Activated naive CD4-positive, alpha-beta T cell treated with anti-CD3 and anti-CD28 coated beads, Interleukin-2, amount 50 U/mL, for 24 hours (primary cell): Measurements from ENCODE around the gene GNG11.
"Not testable (repeated sequence)": the region's sequence is repeated elsewhere in the genome, so short reads cannot be mapped to it uniquely, and the experiment has no call there.

ENCODE experiments used
- H3K27ac Mint-ChIP-seq: one replicate; pipeline ENCODE4 v1.8.0; 2021; ENCODE audit warnings: mild to moderate bottlenecking, mixed read lengths
- H3K27me3 Mint-ChIP-seq: one replicate; pipeline ENCODE4 v1.8.0; 2021; ENCODE audit warnings: mixed read lengths
- H3K36me3 Mint-ChIP-seq: one replicate; pipeline ENCODE4 v1.8.0; 2021; ENCODE audit warnings: mixed read lengths
- H3K4me1 Mint-ChIP-seq: one replicate; pipeline ENCODE4 v1.8.0; 2021; ENCODE audit warnings: mixed read lengths
- H3K4me3 Mint-ChIP-seq: one replicate; pipeline ENCODE4 v1.8.0; 2021; ENCODE audit warnings: mild to moderate bottlenecking, mixed read lengths
- H3K9me3 Mint-ChIP-seq: one replicate; pipeline ENCODE4 v1.8.0; 2021; ENCODE audit warnings: mixed read lengths

The GNG11 gene

DNA sequence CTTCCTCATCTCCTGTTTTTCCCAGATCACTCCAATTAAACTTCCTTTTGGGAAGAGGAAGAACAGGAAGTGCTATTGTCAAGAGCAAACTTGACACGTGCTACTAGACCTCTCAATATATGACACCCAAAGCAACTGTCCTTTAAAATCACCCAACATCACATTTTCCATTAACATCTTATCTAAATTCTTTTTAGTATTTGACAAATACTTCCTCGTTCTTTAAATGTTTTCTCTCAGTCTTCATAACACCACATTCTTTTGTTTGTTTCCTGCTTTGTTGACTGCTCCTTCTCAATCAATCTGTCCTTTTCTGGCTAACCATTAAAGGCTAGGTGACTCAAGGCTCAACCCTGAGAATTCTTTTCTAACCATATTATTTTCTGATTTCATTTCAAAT lies 23.9 kb upstream of the GNG11 start:
- Mint-ChIP-seq H3K4me3 (no peak overlapping the region), H3K27me3 (peaks cover 14% of the 10 kb centered on the region), H3K4me1 (no peaks in the 10 kb centered on the region), H3K9me3 (no peaks in the 10 kb centered on the region), H3K36me3 (no peaks in the 10 kb centered on the region), H3K27ac (no peak overlapping the region)

DNA sequence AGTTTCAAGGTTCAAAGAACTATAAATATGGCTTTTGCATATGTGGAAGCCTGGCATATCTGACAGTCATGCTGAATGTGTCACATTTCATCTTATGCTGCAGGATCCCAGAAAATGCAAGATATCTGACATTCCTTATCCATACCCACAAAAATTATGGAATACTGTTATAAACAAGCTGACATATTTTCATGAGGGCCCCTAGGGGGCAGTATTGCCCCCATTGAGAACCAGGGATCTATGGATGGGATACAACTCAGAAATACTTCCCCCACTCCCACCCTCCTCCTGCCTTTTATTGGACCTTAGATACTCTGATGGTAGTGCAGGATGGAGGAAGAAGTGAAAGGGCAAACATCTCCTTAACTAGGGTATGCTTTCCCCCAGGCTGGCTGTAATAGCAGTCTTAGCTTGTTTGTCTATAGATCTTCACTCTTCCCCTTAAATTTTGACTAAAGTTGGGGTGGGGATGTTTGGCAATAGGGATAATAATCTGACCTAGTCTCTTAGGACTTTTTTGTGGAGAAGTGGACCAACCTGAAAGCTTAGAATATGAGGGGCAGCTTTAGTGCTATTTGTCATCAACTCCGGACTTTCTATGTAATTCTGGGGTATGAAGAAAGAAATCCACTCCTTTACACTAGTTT lies 18.6 kb upstream of the GNG11 start:
- Mint-ChIP-seq H3K27ac (no peak overlapping the region), H3K4me3 (no peak overlapping the region), H3K36me3 (no peaks in the 10 kb centered on the region), H3K4me1 (no peaks in the 10 kb centered on the region), H3K9me3 (no peaks in the 10 kb centered on the region), H3K27me3 (peaks cover 10% of the 10 kb centered on the region)

DNA sequence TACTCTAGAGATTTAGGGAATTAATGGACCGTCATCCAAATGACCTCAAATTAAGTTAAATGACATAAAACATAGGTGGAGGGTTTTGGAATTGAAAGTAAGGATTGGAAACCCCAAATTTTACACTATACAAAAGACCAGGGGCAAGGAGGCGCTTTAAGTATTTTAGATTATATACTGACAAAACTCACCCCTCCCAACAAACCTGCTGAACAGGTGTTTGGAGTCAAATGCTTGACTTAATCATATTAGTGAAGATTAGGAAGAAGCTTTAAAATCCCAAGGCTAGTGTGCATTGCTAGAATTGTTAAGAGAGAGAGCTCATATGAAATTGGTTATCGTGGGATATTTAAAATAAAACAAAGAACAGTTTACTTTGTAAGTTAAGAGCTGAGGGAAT lies 15.3 kb upstream of the GNG11 start, which contains the start of gene GNGT1:
Gene GNGT1, plus strand, starts transcription at position 301 of the 400 bp plus-strand sequence. CDS start 180 bp downstream, outside the sequence.
- H3K4me1 Mint-ChIP-seq = no peaks in the 10 kb centered on the region
- H3K9me3 Mint-ChIP-seq = no peaks in the 10 kb centered on the region
- H3K27me3 Mint-ChIP-seq = peaks cover 5% of the 10 kb centered on the region
- no peak within 1 kb of the TSS for H3K4me3 Mint-ChIP-seq
- H3K36me3 Mint-ChIP-seq = no peaks in the 10 kb centered on the region
- no peak within 1 kb of the TSS for H3K27ac Mint-ChIP-seq

DNA sequence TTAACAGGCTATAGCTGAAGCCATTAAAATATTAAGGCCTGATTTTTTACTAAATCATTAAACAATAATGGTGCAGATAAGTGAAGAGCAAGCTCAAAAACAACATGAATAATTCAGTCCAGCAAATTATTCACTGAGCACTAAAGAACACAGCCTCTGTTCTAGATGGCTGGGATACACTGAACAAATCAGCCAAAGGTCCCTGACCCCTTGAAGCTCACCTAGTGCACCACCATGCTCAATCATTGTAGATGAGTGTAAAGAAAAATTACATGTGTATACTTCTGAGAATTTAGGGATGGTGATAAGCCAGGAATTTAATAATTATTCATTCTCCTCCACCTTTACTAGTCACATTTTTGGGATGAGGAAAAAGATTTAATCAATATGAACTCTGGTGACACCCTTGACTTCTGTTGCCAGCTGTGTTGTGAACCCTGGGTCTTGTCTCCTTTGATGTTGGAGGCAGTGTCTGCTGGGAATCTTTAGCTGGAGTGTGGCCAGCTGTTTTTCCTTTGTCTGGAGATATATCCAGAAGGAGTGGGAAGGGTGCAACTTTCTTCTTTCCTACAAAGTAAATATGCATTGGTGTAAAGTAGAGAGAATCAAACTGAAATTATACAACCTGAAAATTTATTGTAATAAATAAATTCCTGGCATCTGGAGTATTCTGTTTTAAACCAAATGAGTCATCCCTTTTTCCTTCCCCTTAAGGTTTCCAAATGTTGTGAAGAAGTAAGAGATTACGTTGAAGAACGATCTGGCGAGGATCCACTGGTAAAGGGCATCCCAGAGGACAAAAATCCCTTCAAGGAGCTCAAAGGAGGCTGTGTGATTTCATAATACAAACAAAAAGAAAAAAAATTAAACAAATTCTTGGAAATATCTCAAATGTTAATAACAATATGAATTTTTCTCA lies 11.2 kb upstream of the GNG11 start:
- Mint-ChIP-seq H3K27ac (no peak overlapping the region), H3K4me1 (no peaks in the 10 kb centered on the region), H3K4me3 (no peak overlapping the region), H3K9me3 (no peaks in the 10 kb centered on the region), H3K36me3 (no peaks in the 10 kb centered on the region), H3K27me3 (peaks cover 2% of the 10 kb centered on the region)

DNA sequence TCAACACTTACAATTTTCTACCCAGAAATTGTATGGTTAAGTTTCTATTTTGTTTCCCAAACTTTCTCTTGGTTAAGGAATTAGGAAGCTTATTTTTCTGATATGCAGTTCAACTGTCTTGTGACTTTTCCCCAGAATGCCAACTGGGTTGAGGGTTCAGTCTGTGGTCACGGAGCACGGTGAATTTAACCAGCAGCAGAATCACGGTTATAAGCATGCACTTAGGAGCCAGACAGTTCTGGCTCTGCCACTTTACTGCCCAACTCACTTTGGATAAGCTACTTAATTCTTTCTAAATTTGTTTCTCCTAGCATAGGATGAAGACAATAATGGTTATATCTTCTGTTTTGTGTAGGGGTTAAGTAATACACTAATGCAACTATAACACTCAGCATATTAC lies 10.3 kb upstream of the GNG11 start:
- not testable (repeated sequence) for H3K4me3 Mint-ChIP-seq, H3K27me3 Mint-ChIP-seq, H3K4me1 Mint-ChIP-seq, H3K9me3 Mint-ChIP-seq, H3K36me3 Mint-ChIP-seq, H3K27ac Mint-ChIP-seq

DNA sequence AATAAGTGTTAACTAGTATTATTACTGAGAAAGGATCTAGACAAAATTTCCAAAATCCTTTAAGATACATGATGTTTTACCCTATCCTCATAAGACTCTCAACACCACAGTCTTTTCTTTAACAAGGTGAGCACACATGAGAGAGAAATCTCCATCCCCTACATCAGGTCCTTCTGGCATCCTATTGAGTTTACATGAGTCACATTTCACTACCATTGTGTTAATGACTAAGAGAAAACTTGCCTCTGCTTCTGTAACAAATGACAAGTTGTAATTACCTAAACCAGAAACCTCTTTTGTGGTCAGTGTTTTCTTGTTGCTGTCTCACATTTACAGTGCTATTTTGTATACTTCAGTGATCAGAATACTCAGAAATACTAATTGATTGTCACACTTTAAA lies 9.9 kb upstream of the GNG11 start:
- H3K36me3 Mint-ChIP-seq, H3K27ac Mint-ChIP-seq, H3K27me3 Mint-ChIP-seq: not testable (repeated sequence)

DNA sequence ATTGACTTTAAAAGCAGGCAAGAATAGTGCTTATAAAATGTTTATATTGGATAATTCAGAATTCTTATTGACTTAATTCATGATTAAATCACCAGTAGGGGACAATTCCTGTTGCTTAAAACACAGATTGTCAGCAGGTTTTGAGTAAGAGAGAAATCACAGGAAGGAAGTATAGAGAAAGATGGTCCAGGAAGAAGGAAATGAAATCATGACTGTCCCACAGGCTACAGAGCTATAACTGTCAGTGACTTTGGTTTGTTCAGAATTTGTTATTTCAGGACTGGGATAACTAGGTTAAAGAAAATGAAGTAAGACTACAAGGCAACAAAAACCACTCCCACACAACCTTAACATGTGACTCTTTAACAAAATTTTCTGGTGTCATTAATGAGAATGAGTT lies 8.3 kb upstream of the GNG11 start:
- no peak overlapping the region for H3K27ac Mint-ChIP-seq
- H3K36me3 Mint-ChIP-seq = no peaks in the 10 kb centered on the region
- H3K4me3 Mint-ChIP-seq = no peak overlapping the region
- no peaks in the 10 kb centered on the region for H3K9me3 Mint-ChIP-seq
- H3K27me3 Mint-ChIP-seq = peaks cover 11% of the 10 kb centered on the region
- H3K4me1 Mint-ChIP-seq = no peaks in the 10 kb centered on the region

More for the DNA sequence above, 9.9 kb upstream of the GNG11 start:
- H3K9me3 Mint-ChIP-seq, H3K4me1 Mint-ChIP-seq, H3K4me3 Mint-ChIP-seq: not testable (repeated sequence)

DNA sequence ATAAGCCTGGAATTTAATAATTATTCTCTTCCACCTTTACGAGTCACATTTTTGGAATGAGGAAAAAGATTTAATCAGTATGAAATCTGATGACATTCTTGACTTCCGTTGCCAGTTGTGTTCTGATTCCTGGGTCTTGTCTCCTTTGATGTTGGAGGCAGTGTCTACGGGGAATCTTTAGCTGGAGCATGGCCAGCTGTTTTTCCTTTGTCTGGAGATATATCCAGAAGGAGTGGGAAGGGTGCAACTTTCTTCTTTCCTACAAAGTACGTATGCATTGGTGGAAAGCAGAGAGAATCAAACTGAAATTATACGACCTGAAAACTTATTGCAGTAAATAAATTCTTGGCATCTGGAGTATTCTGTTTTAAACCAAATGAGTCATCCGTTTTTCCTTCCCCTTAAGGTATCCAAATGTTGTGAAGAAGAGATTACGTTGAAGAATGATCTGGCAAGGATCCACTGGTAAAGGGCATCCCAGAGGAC lies 6.9 kb upstream of the GNG11 start:
- H3K27me3 Mint-ChIP-seq = peaks cover 11% of the 10 kb centered on the region
- H3K4me1 Mint-ChIP-seq = no peaks in the 10 kb centered on the region
- H3K27ac Mint-ChIP-seq = no peak overlapping the region
- H3K36me3 Mint-ChIP-seq = no peaks in the 10 kb centered on the region
- H3K9me3 Mint-ChIP-seq = no peaks in the 10 kb centered on the region
- H3K4me3 Mint-ChIP-seq = no peak overlapping the region

DNA sequence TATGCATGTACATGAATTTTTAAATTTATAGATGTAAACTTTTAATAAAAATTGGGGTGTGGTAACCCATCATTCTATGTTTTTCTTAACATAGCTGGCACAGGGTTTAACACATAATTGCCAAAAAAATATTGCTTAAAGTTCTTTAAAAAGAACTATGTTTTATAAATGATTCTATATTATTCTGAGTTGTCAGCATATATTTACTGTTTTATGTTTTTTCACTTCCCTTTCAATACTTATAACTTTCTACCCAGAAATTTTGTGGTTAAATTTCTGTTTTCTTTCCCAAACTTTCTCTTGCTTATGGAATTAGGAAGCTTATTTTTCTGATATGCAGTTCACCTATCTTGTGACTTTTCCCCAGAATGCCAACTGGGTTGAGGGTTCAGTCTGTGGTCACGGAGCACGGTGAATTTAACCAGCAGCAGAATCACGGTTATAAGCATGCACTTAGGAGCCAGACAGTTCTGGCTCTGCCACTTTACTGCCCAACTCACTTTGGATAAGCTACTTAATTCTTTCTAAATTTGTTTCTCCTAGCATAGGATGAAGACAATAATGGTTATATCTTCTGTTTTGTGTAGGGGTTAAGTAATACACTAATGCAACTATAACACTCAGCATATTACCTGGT lies 6.2 kb upstream of the GNG11 start:
- H3K36me3 Mint-ChIP-seq, H3K27ac Mint-ChIP-seq, H3K9me3 Mint-ChIP-seq, H3K4me3 Mint-ChIP-seq, H3K4me1 Mint-ChIP-seq: not testable (repeated sequence)
- peaks cover 13% of the 10 kb centered on the region for H3K27me3 Mint-ChIP-seq

DNA sequence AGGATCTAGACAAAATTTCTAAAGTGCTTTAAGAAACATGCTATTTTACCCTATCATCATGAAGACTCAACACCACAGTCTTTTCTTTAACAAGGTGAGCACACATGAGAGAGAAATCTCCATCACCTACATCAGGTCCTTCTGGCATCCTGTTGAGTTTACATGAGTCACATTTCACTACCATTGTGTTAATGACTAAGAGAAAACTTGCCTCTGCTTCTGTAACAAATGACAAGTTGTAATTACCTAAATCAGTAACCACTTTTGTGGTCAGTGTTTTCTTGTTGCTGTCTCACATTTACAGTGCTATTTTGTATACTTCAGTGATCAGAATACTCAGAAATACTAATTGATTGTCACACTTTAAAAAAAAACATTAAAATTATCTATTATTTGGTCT lies 5.6 kb upstream of the GNG11 start:
- not testable (repeated sequence) for H3K4me3 Mint-ChIP-seq, H3K36me3 Mint-ChIP-seq, H3K9me3 Mint-ChIP-seq, H3K27ac Mint-ChIP-seq, H3K4me1 Mint-ChIP-seq
- peaks cover 18% of the 10 kb centered on the region for H3K27me3 Mint-ChIP-seq

DNA sequence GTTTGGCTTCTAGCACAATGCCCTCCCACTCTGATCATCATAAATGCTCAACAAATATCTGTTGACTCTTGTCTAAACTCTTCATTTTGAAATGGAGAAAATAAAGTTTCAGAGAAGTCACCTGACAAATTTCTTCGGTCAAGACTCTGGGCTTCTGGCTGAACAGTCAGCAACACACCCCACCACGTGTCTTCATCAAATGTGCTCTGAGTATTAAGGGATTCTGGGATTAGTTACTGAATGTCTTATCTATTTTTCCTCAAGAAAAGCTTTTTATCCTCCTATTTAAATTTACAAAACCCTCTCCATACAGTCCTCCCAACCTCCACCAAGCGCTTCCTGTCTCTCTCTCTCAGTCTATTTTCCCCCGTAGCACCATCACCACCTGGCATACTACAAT lies 5.2 kb upstream of the GNG11 start:
- H3K36me3 Mint-ChIP-seq, H3K4me1 Mint-ChIP-seq, H3K9me3 Mint-ChIP-seq, H3K27ac Mint-ChIP-seq, H3K4me3 Mint-ChIP-seq: not testable (repeated sequence)
- peaks cover 21% of the 10 kb centered on the region for H3K27me3 Mint-ChIP-seq

DNA sequence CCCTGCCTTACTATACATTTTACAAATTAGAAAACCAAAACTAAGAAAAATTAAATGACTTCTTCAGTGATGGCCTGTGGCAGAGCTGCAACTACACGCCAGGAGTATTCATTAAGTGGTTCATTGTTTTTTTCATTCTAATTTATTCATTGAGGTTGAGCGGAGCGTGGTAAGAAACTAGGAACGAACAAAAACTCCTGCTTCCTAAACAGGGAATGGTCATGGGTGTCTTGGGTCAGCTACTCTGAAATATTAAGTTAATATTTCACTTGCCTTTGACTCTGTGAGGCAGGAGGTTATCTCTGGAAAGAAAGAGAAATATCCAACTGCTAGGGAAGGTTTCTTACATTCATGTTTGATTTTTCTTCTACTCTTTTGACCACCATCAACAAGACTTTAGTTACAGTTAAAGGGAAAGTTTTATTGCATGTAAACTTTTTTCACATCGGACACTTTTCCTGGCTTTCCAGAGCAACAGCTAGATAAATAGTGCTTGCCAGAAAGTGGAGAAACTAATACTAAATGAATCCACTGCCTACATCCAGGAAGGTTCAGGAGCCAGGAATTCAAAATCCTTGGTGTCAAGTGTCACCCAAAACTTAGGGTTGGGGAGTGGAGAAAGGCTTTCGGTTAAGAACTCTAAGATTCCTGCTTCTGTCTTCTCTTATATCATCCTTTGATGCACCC lies 896 bp upstream of the GNG11 start:
- peaks cover 25% of the 10 kb centered on the region for H3K27me3 Mint-ChIP-seq
- no peaks in the 10 kb centered on the region for H3K36me3 Mint-ChIP-seq
- no peak overlapping the region for H3K4me3 Mint-ChIP-seq
- peak overlapping the region; percentile 51 for H3K27ac Mint-ChIP-seq
- H3K9me3 Mint-ChIP-seq = no peaks in the 10 kb centered on the region
- H3K4me1 Mint-ChIP-seq = peaks cover 10% of the 10 kb centered on the region

DNA sequence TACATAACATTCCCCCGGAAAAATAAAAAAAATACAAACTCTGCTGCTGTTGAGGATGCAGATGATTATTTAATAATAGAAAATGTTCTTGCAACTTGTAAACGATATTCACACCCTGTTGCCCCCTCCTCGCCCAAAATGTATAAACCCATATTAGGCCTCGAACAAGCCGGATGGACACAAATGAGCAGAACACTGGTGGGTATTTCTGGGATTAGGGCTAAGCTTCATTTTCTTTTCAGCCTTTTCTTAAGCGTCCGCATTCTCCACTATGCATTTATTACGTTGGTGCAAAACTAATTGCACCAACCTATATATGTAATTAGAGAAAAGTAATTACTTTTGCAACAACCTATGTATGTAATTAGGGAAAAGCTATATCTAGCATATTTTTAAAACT lies 349 bp upstream of the GNG11 start:
- H3K27me3 Mint-ChIP-seq = peaks cover 25% of the 10 kb centered on the region

DNA sequence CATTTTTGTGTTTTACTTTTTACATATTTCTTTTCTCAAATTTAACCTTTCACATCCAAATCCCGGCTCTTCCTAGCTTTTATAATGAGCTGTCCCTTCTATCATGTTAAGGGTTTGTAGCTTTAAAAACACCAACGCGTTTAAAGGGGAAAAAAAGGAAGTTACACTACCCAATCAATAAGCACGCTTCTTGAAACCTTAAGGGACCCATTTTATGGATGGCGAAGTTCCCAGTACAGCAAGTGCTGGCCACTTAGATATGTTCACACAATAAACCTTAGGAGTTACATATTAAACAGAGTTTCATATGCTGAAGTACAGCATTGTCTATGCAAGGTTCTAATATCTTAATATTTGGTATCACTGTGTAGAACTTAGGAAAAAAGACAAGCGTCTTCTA lies 1.8 kb downstream of the GNG11 start:
- H3K27me3 Mint-ChIP-seq = peaks cover 27% of the 10 kb centered on the region
- H3K9me3 Mint-ChIP-seq = no peaks in the 10 kb centered on the region
- H3K36me3 Mint-ChIP-seq = no peaks in the 10 kb centered on the region
- H3K4me1 Mint-ChIP-seq = peaks cover 10% of the 10 kb centered on the region
- H3K27ac Mint-ChIP-seq = no peak overlapping the region
- H3K4me3 Mint-ChIP-seq = no peak overlapping the region

More for the DNA sequence above, 349 bp upstream of the GNG11 start:
- H3K4me3 Mint-ChIP-seq = peak overlapping the region; percentile 7
- peaks cover 10% of the 10 kb centered on the region for H3K4me1 Mint-ChIP-seq
- no peaks in the 10 kb centered on the region for H3K36me3 Mint-ChIP-seq
- no peaks in the 10 kb centered on the region for H3K9me3 Mint-ChIP-seq
- no peak overlapping the region for H3K27ac Mint-ChIP-seq

DNA sequence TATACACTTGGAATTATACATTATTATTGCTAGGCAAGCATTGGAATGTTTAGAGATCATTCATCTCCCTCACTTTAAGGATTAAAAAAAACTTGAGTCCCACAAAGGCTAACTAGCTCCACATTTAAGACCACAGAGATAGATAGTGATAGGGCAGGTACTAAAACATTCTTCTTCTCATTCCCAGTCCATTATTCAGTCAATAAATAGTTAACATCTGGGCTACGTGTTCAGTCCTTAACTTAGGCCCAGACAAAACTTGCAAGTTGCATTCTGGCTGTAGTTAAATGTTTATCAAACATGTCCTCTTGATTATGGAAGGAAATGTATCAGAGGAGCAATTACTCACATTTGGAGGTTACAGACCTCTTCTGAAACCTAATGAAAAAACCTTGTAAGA lies 2.4 kb downstream of the GNG11 start:
- no peaks in the 10 kb centered on the region for H3K9me3 Mint-ChIP-seq
- H3K27me3 Mint-ChIP-seq = peaks cover 28% of the 10 kb centered on the region
- H3K27ac Mint-ChIP-seq = no peak overlapping the region
- no peak overlapping the region for H3K4me3 Mint-ChIP-seq
- peaks cover 10% of the 10 kb centered on the region for H3K4me1 Mint-ChIP-seq
- H3K36me3 Mint-ChIP-seq = no peaks in the 10 kb centered on the region
